SK-N-SH (cell line): ENCODE data around the gene TEP1. TPM values are rescaled to one million over a fixed set of nuclear protein-coding genes. Genes with fewer than 3 reads are reported as not detected.

Experiments used
- CTCF ChIA-PET: fragments of 300-600, 350-600 bp; formaldehyde crosslinking; extraction: SDS; loops from one replicate; lab custom pipeline; 2021; lab: Yijun Ruan, JAX
- POLR2A ChIA-PET: fragments of 350-600 bp; sonication (Branson Sonifier 250); formaldehyde crosslinking; extraction: SDS; loops from one replicate; lab custom pipeline; 2020; ENCODE audit warnings: antibody characterized with exemption, inconsistent platforms; lab: Yijun Ruan, JAX
- DNase-seq: peaks from one replicate; pipeline ENCODE4 v3.0.0; 2012
- H2AFZ ChIP-seq: fragments of 200-600 bp; sonication (generic); 2 replicates; pipeline ENCODE4 v1.8.1; 2016; ENCODE audit warnings: antibody characterized with exemption, mild to moderate bottlenecking, low read depth
- H3F3A ChIP-seq: fragments of 200-600 bp; sonication (generic); replicated peaks from 2 replicates; pipeline ENCODE3; 2016; ENCODE audit warnings: antibody characterized with exemption, mild to moderate bottlenecking; ENCODE audit not compliant: insufficient read depth
- H3K27ac ChIP-seq, 2 experiments: fragments of 200-500 bp in 1 of 2; fragments of 200-600 bp in 1 of 2; sonication (Bioruptor generic) in 1 of 2; sonication (generic), shearing (Covaris generic) in 1 of 2; 2 replicates each; pipeline versions ENCODE4 v1.5.1 to v1.6.1; 2014 to 2016; ENCODE audit warnings: low read depth in 2 of 2, inconsistent platforms in 1 of 2, low read length in 1 of 2, mild to moderate bottlenecking in 1 of 2, mixed read lengths in 1 of 2
- H3K27me3 ChIP-seq: fragments of 200-600 bp; sonication (generic), shearing (Covaris generic); 2 replicates; pipeline ENCODE4 v1.6.1; 2016; ENCODE audit warnings: mixed run types; ENCODE audit not compliant: insufficient read depth
- H3K36me3 ChIP-seq, 2 experiments: fragments of 200-500 bp in 1 of 2; fragments of 200-600 bp in 1 of 2; sonication (Bioruptor generic) in 1 of 2; sonication (generic) in 1 of 2; replicated peaks in 1 of 2; 2 replicates each; pipeline versions ENCODE3 to v1.5.1; 2014 to 2016; ENCODE audit warnings: low read length in 1 of 2, mild to moderate bottlenecking in 1 of 2; ENCODE audit not compliant: insufficient read depth in 2 of 2, control insufficient read depth in 1 of 2
- H3K4me1 ChIP-seq, 2 experiments: fragments of 200-500 bp in 1 of 2; fragments of 200-600 bp in 1 of 2; sonication (Bioruptor generic) in 1 of 2; sonication (generic), shearing (Covaris generic) in 1 of 2; 2 replicates each; pipeline versions ENCODE4 v1.5.1 to v1.6.1; 2014 to 2016; ENCODE audit warnings: low read depth in 1 of 2, low read length in 1 of 2, mixed run types in 1 of 2; ENCODE audit not compliant: insufficient read depth in 2 of 2, control insufficient read depth in 1 of 2
- H3K4me2 ChIP-seq: fragments of 200-600 bp; sonication (generic), shearing (Covaris generic); 2 replicates; pipeline ENCODE4 v1.6.1; 2017; ENCODE audit warnings: mixed run types
- H3K4me3 ChIP-seq, 2 experiments: fragments of 200-500 bp in 1 of 2; fragments of 200-600 bp in 1 of 2; sonication (Bioruptor generic) in 1 of 2; sonication (generic), shearing (Covaris generic) in 1 of 2; 2 replicates each; pipeline versions ENCODE4 v1.5.1 to v1.8.1; 2014 to 2016; ENCODE audit warnings: low read depth in 2 of 2, inconsistent platforms in 1 of 2, low read length in 1 of 2, mild to moderate bottlenecking in 1 of 2, mixed read lengths in 1 of 2, moderate library complexity in 1 of 2
- H3K79me2 ChIP-seq: fragments of 200-600 bp; sonication (generic); 2 replicates; pipeline ENCODE4 v1.8.1; 2017; ENCODE audit warnings: mild to moderate bottlenecking; ENCODE audit not compliant: insufficient read depth
- H3K9ac ChIP-seq: fragments of 200-600 bp; sonication (generic); 2 replicates; pipeline ENCODE4 v1.6.1; 2017; ENCODE audit warnings: mixed run types
- H3K9me2 ChIP-seq: fragments of 200-600 bp; sonication (generic); 2 replicates; pipeline ENCODE4 v1.6.1; 2017; ENCODE audit warnings: mixed run types
- H3K9me3 ChIP-seq: fragments of 200-600 bp; sonication (generic); 2 replicates; pipeline ENCODE4 v1.6.1; 2017; ENCODE audit warnings: mixed run types, mild to moderate bottlenecking, moderate library complexity
- H4K20me1 ChIP-seq: fragments of 200-600 bp; sonication (generic); 2 replicates; pipeline ENCODE4 v1.6.1; 2017; ENCODE audit warnings: mild to moderate bottlenecking, mixed run types; ENCODE audit not compliant: insufficient read depth
- CHD2 ChIP-seq: fragments of 150-350 bp; IDR thresholded peaks from 2 replicates; pipeline ENCODE4 v1.6.1; 2018; ENCODE audit warnings: low read length; ENCODE audit not compliant: partially characterized antibody
- EZH2phosphoT487 ChIP-seq: fragments of 200-600 bp; sonication (generic); IDR thresholded peaks from 2 replicates; pipeline ENCODE4 v1.6.1; 2017; ENCODE audit warnings: low read depth, mixed run types, mild to moderate bottlenecking, antibody characterized with exemption, moderate library complexity, borderline replicate concordance
- FOSL2 ChIP-seq: IDR thresholded peaks from 2 replicates; pipeline ENCODE4 v1.4.0; 2012; ENCODE audit warnings: low read depth, mild to moderate bottlenecking, moderate library complexity, borderline replicate concordance
- FOXM1 ChIP-seq: IDR thresholded peaks from 2 replicates; pipeline ENCODE4 v1.4.0; 2012; ENCODE audit warnings: low read depth, mild to moderate bottlenecking
- GATA2 ChIP-seq: sonication (generic); formaldehyde crosslinking; IDR thresholded peaks from 2 replicates; pipeline ENCODE4 v1.5.0; 2020; ENCODE audit warnings: mild to moderate bottlenecking, missing genetic modification reagents
- NFIC ChIP-seq: IDR thresholded peaks from 2 replicates; pipeline ENCODE4 v1.4.0; 2012; ENCODE audit warnings: borderline replicate concordance
- RAD21 ChIP-seq: IDR thresholded peaks from 2 replicates; pipeline ENCODE4 v1.6.1; 2012; ENCODE audit warnings: mild to moderate bottlenecking, low read length
- RFX5 ChIP-seq: IDR thresholded peaks from 2 replicates; pipeline ENCODE4 v1.6.1; 2012; ENCODE audit warnings: mild to moderate bottlenecking, improper control_type of control experiment, low read length
- SIN3A ChIP-seq: IDR thresholded peaks from 2 replicates; pipeline ENCODE4 v1.6.1; 2012; ENCODE audit warnings: low read depth, mild to moderate bottlenecking, low read length, moderate library complexity, borderline replicate concordance
- SMC3 ChIP-seq: IDR thresholded peaks from 2 replicates; pipeline ENCODE4 v1.6.1; 2012; ENCODE audit warnings: low read depth, low read length, improper control_type of control experiment
- TEAD4 ChIP-seq: IDR thresholded peaks from 2 replicates; pipeline ENCODE4 v1.4.0; 2012; ENCODE audit warnings: mild to moderate bottlenecking, borderline replicate concordance; ENCODE audit not compliant: insufficient read depth
- YY1 ChIP-seq: IDR thresholded peaks from 2 replicates; pipeline ENCODE4 v1.4.0; 2012; ENCODE audit warnings: low read depth, mild to moderate bottlenecking
- WGBS: methylation state at CpG from one replicate; pipeline ENCODE4 v1.1.6; 2017; ENCODE audit warnings: low lambda C conversion rate; 5-methylcytosine and 5-hydroxymethylcytosine counted together
- polyA plus RNA-seq, 3 experiments: library from polyadenylated mRNA; depleted of rRNA; stranded (reverse); fragments of >200 nt; gene quantifications; 2 replicates each; pipeline ENCODE4 v1.2.3, GENCODE V29; 2012
- TF ChIP-seq, protein P1 (sequence below): IDR thresholded peaks from 2 replicates; pipeline ENCODE4 v1.4.0; 2012; ENCODE audit warnings: low read depth
- TF ChIP-seq, protein P2 (sequence below): fragments of 200-600 bp; sonication (generic); IDR thresholded peaks from 2 replicates; pipeline ENCODE4 v1.6.1; 2017; ENCODE audit warnings: antibody characterized with exemption, mild to moderate bottlenecking, moderate library complexity
- TF ChIP-seq, protein P3 (sequence below): fragments of 150-350 bp; IDR thresholded peaks from 2 replicates; pipeline ENCODE4 v1.6.1; 2016; ENCODE audit warnings: mild to moderate bottlenecking, low read depth, low read length

Gene TEP1
- polyA plus RNA-seq, 1 of the 3 experiments (the other 2 are of a cell fraction), result 12.1 TPM

DNA sequence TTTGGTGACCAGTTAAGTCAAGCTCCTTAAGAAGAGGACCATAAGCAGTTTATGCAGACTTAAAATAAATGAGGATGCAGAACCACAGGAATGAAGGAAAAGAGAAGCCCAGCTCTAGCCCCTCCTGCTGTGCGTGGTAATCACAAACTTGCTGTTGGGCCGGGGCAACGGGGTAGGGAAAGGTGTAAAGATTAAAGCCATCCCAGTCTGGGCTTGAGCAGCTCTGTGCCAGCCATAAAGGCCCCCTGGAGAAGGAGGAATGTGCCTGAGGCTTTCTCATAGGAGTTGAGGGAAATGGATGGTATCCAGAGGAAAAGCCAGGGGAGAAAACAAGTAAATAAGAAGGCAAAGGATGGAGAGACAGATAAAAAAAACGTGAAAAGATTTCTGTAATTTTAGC, 25.1 kb downstream of the TEP1 start:
- DNase-seq, result no peak
- no peaks in the 10 kb centered on the region for H3K9me3 ChIP-seq
- CTCF ChIA-PET, result no interaction called here
- H3K27ac ChIP-seq, result no peak overlapping the region
- H3K27me3 ChIP-seq, result no peaks in the 10 kb centered on the region
- no peaks in the 10 kb centered on the region for H3K4me1 ChIP-seq
- H4K20me1 ChIP-seq, result no peaks in the 10 kb centered on the region
- no peak overlapping the region for H2AFZ ChIP-seq
- H3F3A ChIP-seq, result no peaks in the 10 kb centered on the region
- WGBS, result 37% methylated on average over 4 of the region's 4 CpGs
- H3K9ac ChIP-seq, result no peak overlapping the region
- H3K4me2 ChIP-seq, result no peak overlapping the region
- POLR2A ChIA-PET, result no interaction called here
- H3K9me2 ChIP-seq, result no peaks in the 10 kb centered on the region
- H3K4me3 ChIP-seq, result no peak overlapping the region
- no peak for TF ChIP-seq EZH2phosphoT487
- H3K36me3 ChIP-seq, result peaks cover 38 to 80% of the 10 kb centered on the region in 2 experiments
- H3K79me2 ChIP-seq, result no peaks in the 10 kb centered on the region

DNA sequence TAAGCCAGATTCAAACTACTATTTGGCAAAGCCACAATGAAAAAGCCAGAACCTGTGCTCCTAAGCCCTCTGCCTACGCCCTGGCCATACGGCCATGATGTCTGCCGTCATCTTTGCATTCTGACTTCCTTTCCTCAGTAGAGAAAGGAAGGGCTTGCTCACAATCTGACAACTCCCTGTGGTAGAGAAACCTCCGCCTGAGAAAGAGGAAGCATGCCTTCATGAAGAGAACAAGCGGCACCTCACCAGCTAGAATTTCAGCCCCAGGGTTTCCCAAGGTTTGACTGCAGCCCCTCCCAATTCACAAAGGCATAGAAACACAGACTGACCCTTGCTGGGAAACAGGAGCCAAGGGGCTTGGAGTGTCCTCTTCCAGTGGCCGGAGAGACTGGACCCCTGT, 25.7 kb downstream of the TEP1 start:
- no peaks in the 10 kb centered on the region for H3K9me2 ChIP-seq
- 96% methylated on average over 6 of the region's 6 CpGs for WGBS
- no peaks in the 10 kb centered on the region for H3K79me2 ChIP-seq
- H4K20me1 ChIP-seq, result no peaks in the 10 kb centered on the region
- no peak overlapping the region for H3K9ac ChIP-seq
- no peaks in the 10 kb centered on the region for H3F3A ChIP-seq
- ChIA-PET POLR2A (no interaction called here), CTCF (no interaction called here)
- no peaks in the 10 kb centered on the region for H3K4me1 ChIP-seq
- no peaks in the 10 kb centered on the region for H3K27me3 ChIP-seq
- H3K4me2 ChIP-seq, result no peak overlapping the region
- no peaks in the 10 kb centered on the region for H3K9me3 ChIP-seq
- TF ChIP-seq CHD2 (no peak), RFX5 (no peak), SIN3A (no peak), SMC3 (no peak), TEAD4 (no peak), GATA2 (CRISPR knock-in tag) (no peak), FOSL2 (no peak), YY1 (no peak), FOXM1 (no peak), RAD21 (no peak), NFIC (no peak)
- TF ChIP-seq, protein P1, sequence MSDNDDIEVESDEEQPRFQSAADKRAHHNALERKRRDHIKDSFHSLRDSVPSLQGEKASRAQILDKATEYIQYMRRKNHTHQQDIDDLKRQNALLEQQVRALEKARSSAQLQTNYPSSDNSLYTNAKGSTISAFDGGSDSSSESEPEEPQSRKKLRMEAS, result no peak
- TF ChIP-seq, protein P2, sequence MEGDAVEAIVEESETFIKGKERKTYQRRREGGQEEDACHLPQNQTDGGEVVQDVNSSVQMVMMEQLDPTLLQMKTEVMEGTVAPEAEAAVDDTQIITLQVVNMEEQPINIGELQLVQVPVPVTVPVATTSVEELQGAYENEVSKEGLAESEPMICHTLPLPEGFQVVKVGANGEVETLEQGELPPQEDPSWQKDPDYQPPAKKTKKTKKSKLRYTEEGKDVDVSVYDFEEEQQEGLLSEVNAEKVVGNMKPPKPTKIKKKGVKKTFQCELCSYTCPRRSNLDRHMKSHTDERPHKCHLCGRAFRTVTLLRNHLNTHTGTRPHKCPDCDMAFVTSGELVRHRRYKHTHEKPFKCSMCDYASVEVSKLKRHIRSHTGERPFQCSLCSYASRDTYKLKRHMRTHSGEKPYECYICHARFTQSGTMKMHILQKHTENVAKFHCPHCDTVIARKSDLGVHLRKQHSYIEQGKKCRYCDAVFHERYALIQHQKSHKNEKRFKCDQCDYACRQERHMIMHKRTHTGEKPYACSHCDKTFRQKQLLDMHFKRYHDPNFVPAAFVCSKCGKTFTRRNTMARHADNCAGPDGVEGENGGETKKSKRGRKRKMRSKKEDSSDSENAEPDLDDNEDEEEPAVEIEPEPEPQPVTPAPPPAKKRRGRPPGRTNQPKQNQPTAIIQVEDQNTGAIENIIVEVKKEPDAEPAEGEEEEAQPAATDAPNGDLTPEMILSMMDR, result no peak
- TF ChIP-seq, protein P3, sequence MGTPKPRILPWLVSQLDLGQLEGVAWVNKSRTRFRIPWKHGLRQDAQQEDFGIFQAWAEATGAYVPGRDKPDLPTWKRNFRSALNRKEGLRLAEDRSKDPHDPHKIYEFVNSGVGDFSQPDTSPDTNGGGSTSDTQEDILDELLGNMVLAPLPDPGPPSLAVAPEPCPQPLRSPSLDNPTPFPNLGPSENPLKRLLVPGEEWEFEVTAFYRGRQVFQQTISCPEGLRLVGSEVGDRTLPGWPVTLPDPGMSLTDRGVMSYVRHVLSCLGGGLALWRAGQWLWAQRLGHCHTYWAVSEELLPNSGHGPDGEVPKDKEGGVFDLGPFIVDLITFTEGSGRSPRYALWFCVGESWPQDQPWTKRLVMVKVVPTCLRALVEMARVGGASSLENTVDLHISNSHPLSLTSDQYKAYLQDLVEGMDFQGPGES, result no peak
- H3K27ac ChIP-seq, result no peak overlapping the region
- H3K4me3 ChIP-seq, result no peak overlapping the region
- no peak for DNase-seq
- H3K36me3 ChIP-seq, result peaks cover 34 to 84% of the 10 kb centered on the region in 2 experiments
- H2AFZ ChIP-seq, result no peak overlapping the region
